ENCODE measurements around the gene OGA.

The OGA gene

GRCh38 chr10:101837748-101838147 is 19.5 kb upstream of the OGA start:
- DNase-seq (ENCODE audit: low read depth), result no peak
- no peak overlapping the region for H3K4me3 ChIP-seq (ENCODE audit: low read length)
- TF ChIP-seq, protein P1, sequence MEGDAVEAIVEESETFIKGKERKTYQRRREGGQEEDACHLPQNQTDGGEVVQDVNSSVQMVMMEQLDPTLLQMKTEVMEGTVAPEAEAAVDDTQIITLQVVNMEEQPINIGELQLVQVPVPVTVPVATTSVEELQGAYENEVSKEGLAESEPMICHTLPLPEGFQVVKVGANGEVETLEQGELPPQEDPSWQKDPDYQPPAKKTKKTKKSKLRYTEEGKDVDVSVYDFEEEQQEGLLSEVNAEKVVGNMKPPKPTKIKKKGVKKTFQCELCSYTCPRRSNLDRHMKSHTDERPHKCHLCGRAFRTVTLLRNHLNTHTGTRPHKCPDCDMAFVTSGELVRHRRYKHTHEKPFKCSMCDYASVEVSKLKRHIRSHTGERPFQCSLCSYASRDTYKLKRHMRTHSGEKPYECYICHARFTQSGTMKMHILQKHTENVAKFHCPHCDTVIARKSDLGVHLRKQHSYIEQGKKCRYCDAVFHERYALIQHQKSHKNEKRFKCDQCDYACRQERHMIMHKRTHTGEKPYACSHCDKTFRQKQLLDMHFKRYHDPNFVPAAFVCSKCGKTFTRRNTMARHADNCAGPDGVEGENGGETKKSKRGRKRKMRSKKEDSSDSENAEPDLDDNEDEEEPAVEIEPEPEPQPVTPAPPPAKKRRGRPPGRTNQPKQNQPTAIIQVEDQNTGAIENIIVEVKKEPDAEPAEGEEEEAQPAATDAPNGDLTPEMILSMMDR (conservative IDR thresholded peaks at IDR 0.05; ENCODE audit: low read length), result no peak

GRCh38 chr10:101835362-101835761 is 17.1 kb upstream of the OGA start:
- H3K4me3 ChIP-seq (ENCODE audit: low read length), result no peak overlapping the region
- TF ChIP-seq, protein P1 (conservative IDR thresholded peaks at IDR 0.05; ENCODE audit: low read length), result no peak
- DNase-seq (ENCODE audit: low read depth), result no peak

DNA sequence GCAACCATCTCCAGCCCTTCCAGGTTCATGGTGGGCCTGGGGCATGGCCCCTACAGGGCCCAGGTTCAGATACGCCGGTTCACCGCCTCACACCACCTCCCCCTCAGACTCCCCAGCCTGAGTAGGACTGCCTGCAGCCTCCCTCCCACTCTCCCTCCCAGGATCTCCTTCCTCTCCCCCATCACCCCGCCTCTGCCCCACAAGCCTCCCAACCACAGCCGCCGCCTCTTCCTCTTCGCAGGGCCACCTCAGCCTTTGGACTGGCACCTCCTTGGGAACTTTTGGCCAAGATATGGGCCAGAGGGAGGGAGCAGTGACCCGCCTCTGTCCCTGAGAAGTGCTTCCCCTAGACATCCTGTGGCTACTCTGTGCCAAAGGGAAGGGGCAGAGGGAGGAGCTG is 16.1 kb upstream of the OGA start:
- DNase-seq (ENCODE audit: low read depth), result no peak
- no peak overlapping the region for H3K4me3 ChIP-seq (ENCODE audit: low read length)
- TF ChIP-seq, protein P1 (conservative IDR thresholded peaks at IDR 0.05; ENCODE audit: low read length), result no peak

- TF ChIP-seq, protein P1 (conservative IDR thresholded peaks at IDR 0.05; ENCODE audit: low read length), result no peak
- no peak for DNase-seq (ENCODE audit: low read depth)
These were observed 15.2 kb upstream of the OGA start for GRCh38 chr10:101833466-101833865.

GRCh38 chr10:101832325-101832771 is 14.1 kb upstream of the OGA start:
- H3K4me3 ChIP-seq (ENCODE audit: low read length), result no peak overlapping the region

More at GRCh38 chr10:101833466-101833865, 15.2 kb upstream of the OGA start:
- no peak overlapping the region for H3K4me3 ChIP-seq (ENCODE audit: low read length)

DNA sequence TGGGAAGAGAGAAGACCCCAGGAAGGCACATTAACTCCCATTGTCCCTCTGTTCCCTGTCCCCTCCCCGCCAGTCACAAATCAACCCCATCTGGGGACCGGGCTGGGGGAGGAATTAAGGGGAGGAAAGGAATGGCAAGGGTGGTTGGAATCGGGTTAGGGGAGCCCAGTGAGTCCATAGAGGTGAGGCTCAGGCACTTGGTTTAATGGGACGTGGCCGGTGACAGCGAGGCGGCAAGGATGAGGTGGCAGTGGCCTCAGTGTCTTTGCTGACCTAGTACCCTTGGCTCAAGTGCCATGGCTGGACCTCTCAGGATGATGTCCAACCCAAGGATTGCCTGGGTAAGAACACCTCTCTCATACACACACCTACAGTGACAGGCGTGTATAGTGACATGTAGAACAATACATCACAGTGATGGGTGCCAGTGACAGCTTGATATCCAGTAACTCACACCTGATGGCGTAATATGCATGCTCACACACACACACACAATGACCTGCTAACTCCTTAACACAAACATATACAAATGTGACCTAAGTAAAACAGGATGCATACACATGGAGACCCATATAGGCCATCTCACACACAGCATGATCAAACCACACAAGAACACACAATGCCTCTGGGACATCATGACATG is 13.0 kb upstream of the OGA start:
- peak overlapping the region; percentile 56 for H3K4me3 ChIP-seq (ENCODE audit: low read length)
- no peak for DNase-seq (ENCODE audit: low read depth)
- TF ChIP-seq, protein P1 (conservative IDR thresholded peaks at IDR 0.05; ENCODE audit: low read length), result no peak

More at GRCh38 chr10:101832325-101832771, 14.1 kb upstream of the OGA start:
- TF ChIP-seq, protein P1 (conservative IDR thresholded peaks at IDR 0.05; ENCODE audit: low read length), result no peak
- DNase-seq (ENCODE audit: low read depth), result no peak

Data from AG10803 (cell line).